ENCODE results near the gene TMEM88.
A peak's percentile ranks its signal among the peaks of the same experiment; 100 is the strongest.

The TMEM88 gene

GRCh38 chr17:7843536-7844291 is 11.2 kb upstream of the TMEM88 start:
- peak; percentile 90 for DNase-seq (ENCODE audit: low read depth)

- DNase-seq (ENCODE audit: low read depth): peak; percentile 98
Measured at GRCh38 chr17:7844292-7845154, 10.3 kb upstream of the TMEM88 start.

- DNase-seq (ENCODE audit: low read depth): no peak
Measured at GRCh38 chr17:7845359-7846062, 9.4 kb upstream of the TMEM88 start.

GRCh38 chr17:7846063-7846735 is 8.7 kb upstream of the TMEM88 start:
- DNase-seq (ENCODE audit: low read depth): no peak

DNA sequence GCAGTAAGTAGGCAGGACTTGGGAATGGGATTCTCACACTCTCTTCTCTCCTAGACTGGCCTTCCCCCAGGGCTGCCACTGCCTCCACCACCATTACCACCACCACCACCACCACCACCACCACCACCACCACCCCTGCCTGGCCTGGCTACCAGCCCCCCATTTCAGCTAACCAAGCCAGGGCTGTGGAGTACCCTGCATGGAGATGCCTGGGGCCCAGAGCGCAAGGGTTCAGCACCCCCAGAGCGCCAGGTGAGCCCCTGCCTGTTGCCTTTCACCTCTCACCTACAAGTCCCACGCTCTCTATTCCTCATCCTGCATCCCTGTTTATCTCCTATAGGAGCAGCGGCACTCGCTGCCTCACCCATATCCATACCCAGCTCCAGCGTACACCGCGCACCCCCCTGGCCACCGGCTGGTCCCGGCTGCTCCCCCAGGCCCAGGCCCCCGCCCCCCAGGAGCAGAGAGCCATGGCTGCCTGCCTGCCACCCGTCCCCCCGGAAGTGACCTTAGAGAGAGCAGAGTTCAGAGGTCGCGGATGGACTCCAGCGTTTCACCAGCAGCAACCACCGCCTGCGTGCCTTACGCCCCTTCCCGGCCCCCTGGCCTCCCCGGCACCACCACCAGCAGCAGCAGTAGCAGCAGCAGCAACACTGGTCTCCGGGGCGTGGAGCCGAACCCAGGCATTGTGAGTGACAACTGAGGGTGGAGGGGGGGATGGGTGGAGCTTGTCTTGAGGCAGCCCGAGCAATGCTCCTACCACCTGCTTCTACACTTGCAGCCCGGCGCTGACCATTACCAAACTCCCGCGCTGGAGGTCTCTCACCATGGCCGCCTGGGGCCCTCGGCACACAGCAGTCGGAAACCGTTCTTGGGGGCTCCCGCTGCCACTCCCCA is 7.9 kb upstream of the TMEM88 start:
- DNase-seq (ENCODE audit: low read depth): no peak

DNA sequence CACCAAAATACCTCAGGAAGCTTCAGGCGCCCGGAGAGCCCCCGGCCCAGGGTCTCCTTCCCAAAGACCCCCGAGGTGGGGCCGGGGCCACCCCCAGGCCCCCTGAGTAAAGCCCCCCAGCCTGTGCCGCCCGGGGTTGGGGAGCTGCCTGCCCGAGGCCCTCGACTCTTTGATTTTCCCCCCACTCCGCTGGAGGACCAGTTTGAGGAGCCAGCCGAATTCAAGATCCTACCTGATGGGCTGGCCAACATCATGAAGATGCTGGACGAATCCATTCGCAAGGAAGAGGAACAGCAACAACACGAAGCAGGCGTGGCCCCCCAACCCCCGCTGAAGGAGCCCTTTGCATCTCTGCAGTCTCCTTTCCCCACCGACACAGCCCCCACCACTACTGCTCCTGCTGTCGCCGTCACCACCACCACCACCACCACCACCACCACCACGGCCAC is 6.7 kb upstream of the TMEM88 start:
- DNase-seq (ENCODE audit: low read depth): no peak

DNA sequence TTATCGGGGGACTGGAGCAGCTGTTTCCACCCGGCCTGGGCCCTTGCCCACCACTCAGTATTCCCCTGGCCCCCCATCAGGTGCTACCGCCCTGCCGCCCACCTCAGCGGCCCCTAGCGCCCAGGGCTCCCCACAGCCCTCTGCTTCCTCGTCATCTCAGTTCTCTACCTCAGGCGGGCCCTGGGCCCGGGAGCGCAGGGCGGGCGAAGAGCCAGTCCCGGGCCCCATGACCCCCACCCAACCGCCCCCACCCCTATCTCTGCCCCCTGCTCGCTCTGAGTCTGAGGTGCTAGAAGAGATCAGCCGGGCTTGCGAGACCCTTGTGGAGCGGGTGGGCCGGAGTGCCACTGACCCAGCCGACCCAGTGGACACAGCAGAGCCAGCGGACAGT is 6.1 kb upstream of the TMEM88 start:
- DNase-seq (ENCODE audit: low read depth): no peak

GRCh38 chr17:7849130-7849750 is 5.6 kb upstream of the TMEM88 start:
- DNase-seq (ENCODE audit: low read depth): no peak

- DNase-seq (ENCODE audit: low read depth): no peak
Measured at GRCh38 chr17:7849751-7850504, 4.9 kb upstream of the TMEM88 start.

DNA sequence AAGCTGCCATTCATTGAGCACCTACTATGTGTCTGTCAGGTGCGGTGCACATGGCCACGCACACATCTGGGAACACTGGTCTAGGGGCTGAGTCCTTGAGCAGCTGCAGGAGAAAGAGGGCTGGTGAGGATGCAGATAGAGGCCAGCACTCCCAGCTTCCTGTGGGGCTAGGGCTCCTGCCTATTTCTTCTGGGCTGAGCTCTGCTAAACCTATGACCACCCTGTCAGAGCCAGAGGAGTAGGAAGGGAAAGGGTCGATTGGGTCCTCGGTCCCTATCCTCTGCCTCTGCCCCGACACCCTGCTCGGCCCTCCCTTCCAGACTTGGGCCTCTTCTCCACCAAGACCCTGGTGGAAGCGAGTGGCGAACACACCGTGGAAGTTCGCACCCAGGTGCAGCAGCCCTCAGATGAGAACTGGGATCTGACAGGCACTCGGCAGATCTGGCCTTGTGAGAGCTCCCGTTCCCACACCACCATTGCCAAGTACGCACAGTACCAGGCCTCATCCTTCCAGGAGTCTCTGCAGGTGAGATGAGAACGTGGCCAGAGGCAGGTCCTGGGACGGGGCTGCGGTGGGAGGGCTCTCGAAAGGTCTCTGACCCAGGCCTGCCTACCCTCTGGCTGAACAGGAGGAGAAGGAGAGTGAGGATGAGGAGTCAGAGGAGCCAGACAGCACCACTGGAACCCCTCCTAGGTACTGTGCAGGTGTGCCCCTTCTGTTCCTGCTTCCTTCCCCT is 4.0 kb upstream of the TMEM88 start:
- DNase-seq (ENCODE audit: low read depth): no peak

GRCh38 chr17:7851438-7852261 is 3.2 kb upstream of the TMEM88 start:
- DNase-seq (ENCODE audit: low read depth): peak; percentile 81

DNA sequence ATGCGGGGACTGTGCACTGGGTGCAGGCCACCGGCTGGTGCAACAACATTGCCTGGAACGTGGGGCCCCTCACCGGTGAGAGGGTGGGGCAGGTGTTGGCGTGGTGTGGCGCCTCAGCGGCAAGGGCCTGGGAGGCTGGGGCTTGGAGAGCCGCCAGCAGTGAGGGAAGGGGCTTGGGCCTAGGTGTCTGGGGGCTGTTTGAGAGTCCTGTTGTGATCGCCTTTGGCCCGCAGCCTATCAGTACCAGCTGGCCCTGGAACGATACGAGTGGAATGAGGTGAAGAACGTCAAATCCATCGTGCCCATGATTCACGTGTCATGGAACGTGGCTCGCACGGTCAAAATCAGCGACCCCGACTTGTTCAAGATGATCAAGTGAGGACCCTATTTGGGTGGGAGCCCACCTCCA is 2.6 kb upstream of the TMEM88 start:
- no peak for DNase-seq (ENCODE audit: low read depth)

GRCh38 chr17:7852919-7853690 is 1.8 kb upstream of the TMEM88 start:
- no peak for DNase-seq (ENCODE audit: low read depth)

DNA sequence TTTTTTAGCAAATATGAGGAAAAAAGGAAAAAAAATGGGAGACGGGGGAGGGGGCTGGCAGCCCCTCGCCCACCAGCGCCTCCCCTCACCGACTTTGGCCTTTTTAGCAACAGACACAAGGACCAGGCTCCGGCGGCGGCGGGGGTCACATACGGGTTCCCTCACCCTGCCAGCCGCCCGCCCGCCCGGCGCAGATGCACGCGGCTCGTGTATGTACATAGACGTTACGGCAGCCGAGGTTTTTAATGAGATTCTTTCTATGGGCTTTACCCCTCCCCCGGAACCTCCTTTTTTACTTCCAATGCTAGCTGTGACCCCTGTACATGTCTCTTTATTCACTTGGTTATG is 1.2 kb upstream of the TMEM88 start:
- no peak for DNase-seq (ENCODE audit: low read depth)

DNA sequence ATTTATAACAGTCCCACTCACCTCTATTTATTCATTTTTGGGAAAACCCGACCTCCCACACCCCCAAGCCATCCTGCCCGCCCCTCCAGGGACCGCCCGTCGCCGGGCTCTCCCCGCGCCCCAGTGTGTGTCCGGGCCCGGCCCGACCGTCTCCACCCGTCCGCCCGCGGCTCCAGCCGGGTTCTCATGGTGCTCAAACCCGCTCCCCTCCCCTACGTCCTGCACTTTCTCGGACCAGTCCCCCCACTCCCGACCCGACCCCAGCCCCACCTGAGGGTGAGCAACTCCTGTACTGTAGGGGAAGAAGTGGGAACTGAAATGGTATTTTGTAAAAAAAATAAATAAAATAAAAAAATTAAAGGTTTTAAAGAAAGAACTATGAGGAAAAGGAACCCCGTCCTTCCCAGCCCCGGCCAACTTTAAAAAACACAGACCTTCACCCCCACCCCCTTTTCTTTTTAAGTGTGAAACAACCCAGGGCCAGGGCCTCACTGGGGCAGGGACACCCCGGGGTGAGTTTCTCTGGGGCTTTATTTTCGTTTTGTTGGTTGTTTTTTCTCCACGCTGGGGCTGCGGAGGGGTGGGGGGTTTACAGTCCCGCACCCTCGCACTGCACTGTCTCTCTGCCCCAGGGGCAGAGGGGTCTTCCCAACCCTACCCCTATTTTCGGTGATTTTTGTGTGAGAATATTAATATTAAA is 638 bp upstream of the TMEM88 start:
- DNase-seq (ENCODE audit: low read depth): no peak

- no peak for DNase-seq (ENCODE audit: low read depth)
Measured at GRCh38 chr17:7855660-7856010, 769 bp downstream of the TMEM88 start.

All from ELR (cell line).